GM03348 (cell line): ENCODE results near the gene MAGI1.
A peak's percentile ranks its signal among the peaks of the same experiment; 100 is the strongest.
"Not testable (repeated sequence)": the region's sequence is repeated elsewhere in the genome, so short reads cannot be mapped to it uniquely, and the experiment has no call there.

Experiments
- DNase-seq: peaks from one replicate; pipeline ENCODE4 v3.0.0; 2012; ENCODE audit warnings: low spot score

Gene MAGI1

DNA sequence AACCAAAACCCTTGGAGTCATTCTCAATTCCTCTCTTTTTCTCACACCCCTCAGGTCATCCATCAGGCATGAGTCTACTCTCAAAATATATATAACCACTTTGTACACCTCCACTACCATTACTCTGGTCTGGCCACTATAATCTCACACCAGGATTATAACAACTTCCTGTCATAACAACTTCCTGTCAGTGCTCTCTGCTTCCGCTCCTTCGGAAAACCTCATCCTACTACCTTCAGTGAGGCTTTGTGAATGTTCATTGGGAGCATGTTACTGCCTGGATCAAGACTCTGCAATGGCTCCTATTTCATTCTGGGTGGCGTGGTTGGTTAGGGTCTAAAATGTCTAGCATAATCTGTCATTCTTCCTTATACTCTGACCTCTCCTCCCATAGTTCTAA, 447.4 kb downstream of the MAGI1 start:
- no peak for DNase-seq

DNA sequence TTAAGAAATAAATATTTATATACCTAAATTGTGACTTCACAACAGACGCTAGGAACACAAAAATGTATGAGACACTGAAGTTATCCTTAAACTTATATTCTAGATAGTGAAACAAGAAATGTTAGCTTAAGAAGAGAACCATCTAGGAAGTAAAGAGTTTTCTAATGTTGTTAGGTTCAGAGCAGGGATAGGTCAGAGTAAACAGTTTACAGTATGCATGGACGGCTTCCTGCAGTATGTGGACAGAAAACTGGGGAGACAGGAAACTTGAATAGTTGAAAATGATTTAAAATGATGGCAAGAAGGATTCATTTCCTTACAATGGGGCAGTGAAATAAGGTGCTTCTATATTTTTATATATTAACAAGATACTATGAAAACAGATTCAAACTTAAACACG, 449.8 kb downstream of the MAGI1 start:
- no peak for DNase-seq

GRCh38 chr3:65587650-65588439, 450.9 kb downstream of the MAGI1 start:
- DNase-seq, result no peak

- DNase-seq, result no peak
Measured at GRCh38 chr3:65584913-65585312, 453.8 kb downstream of the MAGI1 start.

- no peak for DNase-seq
Measured at GRCh38 chr3:65584002-65584401, 454.7 kb downstream of the MAGI1 start.

DNA sequence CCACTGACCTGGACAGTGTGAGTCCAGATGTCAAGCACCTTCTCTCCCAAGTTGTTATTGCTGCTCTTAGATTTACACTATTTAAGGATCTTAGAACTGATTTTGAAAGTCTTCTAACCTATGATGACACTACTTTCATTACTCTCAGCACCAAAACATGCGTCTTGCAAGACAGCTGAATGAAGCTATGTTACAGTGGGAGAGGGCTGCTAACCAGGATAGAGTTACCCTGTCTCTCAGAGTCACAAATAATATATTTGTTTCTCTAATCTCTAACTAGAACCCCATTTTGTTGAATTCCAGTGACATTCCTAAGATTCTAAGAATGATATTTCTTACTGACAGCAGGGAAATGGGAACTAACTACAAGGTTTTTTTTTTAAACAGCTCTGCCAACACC, 455.5 kb downstream of the MAGI1 start:
- DNase-seq, result no peak

DNA sequence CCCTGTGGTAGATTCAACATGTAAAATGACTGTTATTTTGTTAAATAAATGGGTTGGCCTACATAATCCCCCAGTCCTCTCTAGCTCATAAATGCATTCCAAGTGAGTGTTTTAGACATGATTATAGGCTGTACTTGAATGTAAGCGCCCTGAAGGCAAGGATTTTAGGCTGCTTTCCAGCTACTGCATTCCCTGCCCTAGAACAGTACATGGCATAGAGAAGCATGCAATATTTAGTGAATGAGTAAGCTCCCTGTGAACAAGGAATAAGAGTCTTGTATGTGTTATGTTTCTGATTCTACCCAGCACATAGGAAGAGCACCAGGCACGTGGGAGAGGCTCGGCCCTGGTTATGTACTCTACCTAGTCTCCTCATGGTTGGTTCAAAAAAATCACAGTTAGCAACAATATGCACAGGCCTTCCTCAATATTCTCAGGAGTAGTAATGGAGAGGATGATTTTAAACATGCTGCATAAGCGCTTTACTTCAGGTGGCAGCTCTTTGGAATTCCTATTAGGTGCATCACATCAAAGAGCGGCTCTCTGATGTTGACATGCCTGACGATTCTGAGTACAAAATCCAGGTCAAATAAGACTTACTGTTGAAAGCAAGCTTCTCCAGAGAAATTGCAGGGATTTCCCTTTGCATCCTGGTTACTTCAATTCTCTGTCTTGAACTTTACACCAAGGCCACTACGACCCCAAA, 456.6 kb downstream of the MAGI1 start:
- DNase-seq, result no peak

DNA sequence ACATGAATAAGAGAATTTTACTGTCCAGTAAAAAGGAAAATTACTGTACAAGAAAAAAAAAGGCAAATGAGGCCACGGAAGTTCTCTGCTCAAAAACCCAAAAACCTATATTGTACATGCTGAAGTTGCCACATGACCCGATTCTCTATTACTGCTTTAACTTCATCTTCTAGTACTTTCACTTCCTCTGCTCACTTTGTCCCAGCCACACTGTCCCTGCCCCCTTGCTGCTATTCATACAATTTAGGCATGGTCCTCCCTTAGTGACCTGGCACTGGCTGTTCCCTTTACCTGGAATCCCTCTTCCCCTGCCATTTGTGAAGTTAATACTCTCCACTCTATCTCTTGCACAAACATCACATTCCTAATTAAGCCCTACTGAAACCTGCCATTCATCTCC, 457.4 kb downstream of the MAGI1 start:
- DNase-seq, result no peak

- no peak for DNase-seq
Measured at GRCh38 chr3:65578861-65579260, 459.9 kb downstream of the MAGI1 start.

GRCh38 chr3:65577843-65578430, 460.8 kb downstream of the MAGI1 start:
- DNase-seq, result peak; percentile 31

- DNase-seq, result peak; percentile 17
Measured at GRCh38 chr3:65576966-65577365, 461.8 kb downstream of the MAGI1 start.

DNA sequence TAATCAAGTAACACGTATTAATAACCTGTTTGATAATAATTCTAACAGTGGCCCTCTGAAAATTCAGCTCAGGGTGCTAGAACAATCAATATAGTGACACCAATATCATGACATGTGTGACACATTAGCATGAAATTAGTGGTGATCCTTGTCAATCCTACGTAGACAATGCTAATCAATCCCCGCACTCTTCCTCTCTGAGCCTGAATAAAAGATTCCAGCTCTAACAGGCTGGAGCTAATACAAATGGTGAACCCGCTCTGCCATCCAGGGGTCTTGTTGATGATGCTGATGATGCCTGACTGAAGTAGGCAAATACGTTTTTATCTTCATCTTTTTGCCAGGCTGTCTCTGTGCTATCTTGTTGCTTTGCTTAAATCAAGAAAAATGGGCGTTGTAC, 462.5 kb downstream of the MAGI1 start:
- DNase-seq, result no peak

- DNase-seq, result peak; percentile 17
Measured at GRCh38 chr3:65575376-65575840, 463.3 kb downstream of the MAGI1 start.

- DNase-seq, result no peak
Measured at GRCh38 chr3:65573548-65574116, 465.1 kb downstream of the MAGI1 start.

GRCh38 chr3:65572175-65572777, 466.4 kb downstream of the MAGI1 start:
- no peak for DNase-seq

GRCh38 chr3:65569845-65570405, 468.8 kb downstream of the MAGI1 start:
- DNase-seq, result no peak

DNA sequence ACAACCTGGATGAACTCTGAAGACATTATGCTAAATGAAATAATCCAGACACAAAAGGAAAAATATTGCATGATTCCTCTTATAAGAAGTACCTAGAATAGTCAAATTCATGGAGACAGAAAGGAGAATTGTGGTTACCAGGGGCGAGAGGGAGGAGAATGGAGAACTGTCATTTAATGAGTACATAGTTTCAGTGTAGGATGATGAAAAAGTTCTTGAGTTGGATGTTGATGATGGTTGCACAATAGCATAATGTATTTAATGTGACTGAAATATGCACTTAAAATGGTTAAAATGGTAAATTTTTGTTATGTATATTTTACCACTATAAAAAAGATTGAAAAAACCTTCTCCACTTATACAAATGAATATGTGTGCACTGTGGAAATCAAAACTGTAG, 469.6 kb downstream of the MAGI1 start:
- DNase-seq, result no peak

- DNase-seq, result no peak
Measured at GRCh38 chr3:65568497-65568896, 470.2 kb downstream of the MAGI1 start.

GRCh38 chr3:65565744-65566143, 473.0 kb downstream of the MAGI1 start:
- DNase-seq, result not testable (repeated sequence)

- DNase-seq, result no peak
Measured at GRCh38 chr3:65564483-65564882, 474.2 kb downstream of the MAGI1 start.

- DNase-seq, result no peak
Measured at GRCh38 chr3:65563861-65564260, 474.9 kb downstream of the MAGI1 start.

GRCh38 chr3:65562447-65562846, 476.3 kb downstream of the MAGI1 start:
- no peak for DNase-seq
